Muscle of back (tissue), 11 donors: ENCODE measurements around the gene CCSER1. TPM values are rescaled to one million over a fixed set of nuclear protein-coding genes. Genes with fewer than 3 reads are reported as not detected.

Source experiments
- DNase-seq, 3 donors: peaks; one replicate each; pipeline versions ENCODE4 v3.0.0 to v3.0.0-alpha.2; 2013
- polyA plus RNA-seq, 10 donors: library from polyadenylated mRNA; unstranded; fragments of 120-200 nt; gene quantifications; one replicate each; pipeline ENCODE4 v1.2.1, GENCODE V29; 2013; ENCODE audit not compliant: insufficient read length in 10 of 10

The CCSER1 gene
- polyA plus RNA-seq, 10 donors = 0.20 to 0.86 (median 0.41) TPM

DNA sequence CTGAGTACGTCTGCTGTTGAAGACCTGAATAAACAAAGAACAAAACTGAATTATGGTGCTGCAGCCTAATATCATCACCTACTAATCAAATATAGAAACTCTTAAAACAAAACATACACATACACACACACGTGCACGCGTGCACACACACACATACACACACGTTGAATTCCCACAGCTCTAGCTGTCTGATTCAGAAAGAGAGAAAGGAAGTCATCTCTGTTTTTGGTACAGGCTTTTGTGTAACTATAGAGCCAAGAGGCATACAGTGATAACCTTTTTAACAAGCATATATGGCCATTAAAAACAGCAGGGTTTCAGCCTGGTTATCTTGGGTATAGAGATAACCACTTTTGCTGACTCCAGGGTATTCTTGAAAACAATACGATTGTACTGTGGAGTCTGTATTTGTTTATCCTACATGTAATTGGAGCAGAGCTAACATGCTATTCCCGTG is 823.2 kb downstream of the CCSER1 start:
- DNase-seq = no peak

- DNase-seq = no peak
Observed at GRCh38 chr4:90951037-90951436, 823.8 kb downstream of the CCSER1 start.

DNA sequence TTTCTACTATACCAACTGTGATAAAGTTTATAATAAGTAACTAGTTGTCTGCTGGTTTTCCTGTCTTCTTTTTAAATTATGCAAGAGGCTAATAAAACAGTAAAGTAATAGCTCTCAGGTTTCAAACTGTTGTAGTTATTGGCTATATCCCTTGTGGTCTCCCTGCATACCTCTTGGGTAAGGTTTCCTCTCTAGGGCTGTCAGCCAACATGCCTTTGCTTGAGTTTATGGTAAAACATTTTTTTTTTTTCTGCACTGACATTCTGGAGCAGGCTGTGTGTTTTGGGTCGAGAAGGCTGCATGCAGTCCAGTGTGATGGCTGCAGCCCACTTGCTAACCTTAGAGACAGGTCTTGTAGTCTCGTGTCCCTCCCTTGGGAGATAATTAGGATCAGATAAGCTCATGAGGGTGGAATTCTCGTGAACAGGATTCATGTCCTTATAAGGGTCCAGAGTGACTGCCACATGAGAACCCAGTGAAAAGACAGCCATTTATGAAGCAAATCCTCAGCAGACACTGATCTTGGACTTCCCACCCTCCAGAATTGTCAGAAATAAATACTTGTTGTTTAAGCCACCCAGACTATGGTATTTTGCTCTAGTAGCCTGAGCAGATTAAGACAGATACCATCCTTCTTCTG is 831.2 kb downstream of the CCSER1 start:
- peak in 1 of 3 donors; percentile 66 for DNase-seq

DNA sequence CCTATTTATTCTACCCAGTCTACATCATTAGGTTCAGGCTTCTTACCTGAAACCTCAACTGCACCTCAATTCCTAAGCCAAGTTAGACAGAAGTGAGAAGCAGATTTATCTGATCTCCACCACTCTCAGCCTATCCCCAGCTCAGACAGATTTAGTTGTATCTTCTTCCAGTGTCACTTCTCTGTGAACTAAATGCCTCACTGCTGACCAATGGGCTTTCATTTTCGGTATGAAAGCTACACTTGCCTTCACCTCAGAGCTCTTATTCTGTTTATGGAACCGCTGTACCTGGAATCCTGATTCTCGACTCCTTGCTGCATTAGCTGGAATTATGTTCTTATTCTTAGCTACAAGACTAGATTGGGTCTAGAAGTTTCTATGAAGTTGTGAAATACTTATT is 833.2 kb downstream of the CCSER1 start:
- no peak for DNase-seq

- no peak for DNase-seq
Observed at GRCh38 chr4:90960840-90961239, 833.6 kb downstream of the CCSER1 start.

- no peak for DNase-seq
Observed at GRCh38 chr4:90970021-90970420, 842.8 kb downstream of the CCSER1 start.

DNA sequence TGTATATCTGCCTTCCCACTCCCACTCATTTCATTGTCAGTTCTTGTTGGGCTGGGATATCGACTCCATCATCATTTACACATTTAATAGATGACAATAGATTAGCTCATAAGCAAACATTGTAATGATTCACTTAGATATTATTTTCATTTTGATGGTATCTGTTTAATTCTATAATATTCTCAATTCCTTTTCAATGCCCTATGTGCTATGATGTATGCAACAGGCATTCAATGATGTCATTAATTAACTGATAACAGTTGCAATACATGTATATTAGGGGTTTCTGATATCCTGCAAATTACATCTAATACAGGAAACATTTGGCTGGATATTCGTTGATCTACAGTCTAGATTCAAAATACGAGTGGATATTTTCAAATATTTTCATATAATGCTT is 850.5 kb downstream of the CCSER1 start:
- no peak for DNase-seq

GRCh38 chr4:90979556-90979955 is 852.4 kb downstream of the CCSER1 start:
- DNase-seq = no peak

DNA sequence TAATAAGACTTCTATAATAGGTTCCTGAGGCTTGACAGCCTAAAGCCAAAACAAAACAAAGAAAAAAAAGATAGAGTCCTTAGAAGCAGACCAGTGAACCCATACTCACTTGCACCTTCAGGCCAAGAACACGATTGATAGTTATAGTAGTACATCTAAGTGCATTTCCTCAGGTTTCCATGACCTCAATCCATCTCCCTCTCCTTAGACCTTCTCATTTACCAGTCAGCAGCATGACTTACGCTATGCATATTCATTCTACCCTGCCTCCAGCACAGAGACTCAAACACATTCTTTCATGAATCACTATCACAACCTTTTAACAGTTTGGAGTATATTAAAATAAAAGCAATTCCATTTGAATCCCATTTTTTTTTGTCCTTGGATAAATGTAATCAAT is 855.6 kb downstream of the CCSER1 start:
- no peak for DNase-seq

GRCh38 chr4:90990284-90990683 is 863.1 kb downstream of the CCSER1 start:
- no peak for DNase-seq

- no peak for DNase-seq
Observed at GRCh38 chr4:90992213-90992612, 865.0 kb downstream of the CCSER1 start.

DNA sequence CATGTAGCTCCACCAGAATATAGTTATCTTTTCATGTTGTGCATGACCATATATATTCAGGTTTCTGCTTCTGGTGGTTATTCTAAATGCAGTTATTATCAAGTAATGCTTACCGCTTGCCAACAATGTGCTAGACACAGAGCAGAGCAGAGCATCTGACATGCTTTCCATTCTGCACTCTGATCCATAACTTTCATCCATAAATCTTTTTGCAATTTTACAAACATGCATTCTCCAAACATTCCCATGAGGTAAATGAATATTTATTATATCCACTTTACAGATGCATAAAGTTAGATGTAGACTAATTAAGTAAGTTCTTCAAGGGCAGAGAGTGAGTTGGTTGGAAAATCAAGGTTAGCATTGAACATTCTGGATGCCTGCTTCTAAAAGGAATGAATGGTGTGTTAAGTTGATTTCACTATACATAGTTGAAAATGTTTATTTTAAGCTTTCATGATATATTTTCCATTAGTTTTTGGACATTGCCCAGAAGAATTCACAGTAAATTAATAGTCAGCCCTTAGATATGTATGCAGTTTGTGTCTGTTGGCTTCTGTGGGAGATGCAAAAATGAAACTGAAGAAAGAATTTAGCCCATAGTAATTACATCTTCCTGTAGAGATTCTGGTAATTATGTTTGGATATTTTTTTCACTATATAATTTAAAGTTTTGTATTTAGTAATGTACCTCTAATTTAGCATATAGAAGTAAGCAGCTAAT is 867.8 kb downstream of the CCSER1 start:
- DNase-seq = peak in 1 of 3 donors; percentile 5

- DNase-seq = no peak
Observed at GRCh38 chr4:90995996-90996395, 868.8 kb downstream of the CCSER1 start.

GRCh38 chr4:90996813-90997212 is 869.6 kb downstream of the CCSER1 start:
- no peak for DNase-seq

- DNase-seq = no peak
Observed at GRCh38 chr4:91015861-91016260, 888.7 kb downstream of the CCSER1 start.

DNA sequence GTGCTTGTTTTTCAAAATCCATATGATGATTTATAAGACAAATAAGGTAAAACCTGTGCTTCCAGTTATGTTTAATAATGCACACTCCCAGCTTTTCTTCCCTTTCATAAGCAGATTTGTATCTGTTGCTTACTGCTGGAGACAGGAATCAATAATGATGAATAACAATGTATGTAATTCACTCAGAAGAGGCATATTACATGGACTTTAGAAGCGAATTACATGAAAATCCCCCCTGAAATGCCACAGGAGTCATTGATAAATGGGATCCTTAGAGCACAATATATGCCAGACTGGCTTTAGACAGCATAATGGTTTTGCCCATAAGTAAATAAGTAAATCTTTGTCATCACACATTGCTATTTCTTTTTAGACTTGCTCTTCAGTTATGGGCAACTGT is 892.3 kb downstream of the CCSER1 start:
- DNase-seq = no peak

- DNase-seq = no peak
Observed at GRCh38 chr4:91025241-91026148, 898.3 kb downstream of the CCSER1 start.

DNA sequence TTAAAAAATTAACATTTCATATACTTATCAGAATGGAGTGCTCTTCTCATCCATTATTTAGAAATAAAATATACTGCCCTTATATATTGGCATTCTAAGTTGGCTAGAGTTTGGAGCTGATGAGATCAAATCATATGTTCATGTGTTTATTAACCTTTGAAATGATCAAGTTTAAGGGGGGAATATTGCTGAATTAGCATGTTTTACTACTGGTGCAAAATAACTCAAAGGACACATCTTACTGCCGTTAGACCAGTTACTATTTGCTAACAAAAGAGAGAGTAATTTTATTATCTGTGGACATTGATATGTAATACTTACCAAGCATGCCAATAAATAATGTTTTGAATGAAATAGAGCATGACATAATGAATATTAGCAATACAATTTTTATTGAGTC is 901.0 kb downstream of the CCSER1 start:
- no peak for DNase-seq

DNA sequence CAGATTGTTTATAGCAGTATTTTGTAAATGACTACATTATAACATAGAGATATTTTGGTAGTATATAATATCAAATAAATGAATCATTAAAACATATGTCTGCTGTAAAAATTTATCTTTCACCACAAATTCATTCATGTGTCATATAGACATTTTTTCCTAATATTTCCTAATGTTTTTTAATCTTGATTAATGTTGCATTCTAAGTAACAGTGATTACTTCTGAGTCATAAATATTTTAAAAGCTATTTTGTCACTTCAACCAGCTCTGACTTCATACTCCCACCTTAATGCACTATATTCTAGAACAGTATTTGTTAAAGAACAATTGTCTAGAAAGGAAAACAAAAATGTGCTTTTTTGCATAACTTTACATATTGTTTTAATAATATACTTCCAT is 904.6 kb downstream of the CCSER1 start:
- no peak for DNase-seq

GRCh38 chr4:91032725-91033445 is 905.7 kb downstream of the CCSER1 start:
- no peak for DNase-seq

DNA sequence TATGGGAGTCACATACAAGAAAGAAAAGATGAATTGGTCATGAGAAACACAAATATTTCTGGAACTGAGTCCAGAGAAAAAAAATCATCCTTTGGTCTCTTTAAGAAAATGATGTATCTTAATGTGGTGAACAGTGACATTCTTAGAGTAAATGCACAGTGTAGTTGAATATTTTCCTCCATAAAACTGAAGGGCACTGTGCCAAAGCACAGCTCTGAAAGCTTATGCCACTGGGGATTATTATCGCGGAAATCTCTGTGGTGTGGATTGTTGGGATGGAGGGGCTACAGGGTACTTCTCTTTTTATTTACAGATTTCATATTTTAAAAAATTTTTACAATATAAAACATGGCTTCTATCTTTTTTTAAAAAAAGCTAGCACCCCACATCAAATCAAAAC is 908.1 kb downstream of the CCSER1 start:
- peak in 2 of 3 donors; percentile 5 to 8 for DNase-seq

GRCh38 chr4:91037951-91038350 is 910.8 kb downstream of the CCSER1 start:
- DNase-seq = no peak
